ENCODE data around the gene RIBC2.

The RIBC2 gene

GRCh38 chr22:45420011-45420410 lies 6.5 kb downstream of the RIBC2 start (continued):
- no peak for TF ChIP-seq RARB (CRISPR knock-in tag; IDR thresholded peaks at IDR 0.05)
- no peak for TF ChIP-seq OSR1 (CRISPR knock-in tag; IDR thresholded peaks at IDR 0.05)

GRCh38 chr22:45420539-45420938 lies 7.0 kb downstream of the RIBC2 start:
- no peak for ATAC-seq
- TF ChIP-seq CSDC2 (CRISPR knock-in tag; IDR thresholded peaks at IDR 0.05) = no peak
- TF ChIP-seq, protein P1, sequence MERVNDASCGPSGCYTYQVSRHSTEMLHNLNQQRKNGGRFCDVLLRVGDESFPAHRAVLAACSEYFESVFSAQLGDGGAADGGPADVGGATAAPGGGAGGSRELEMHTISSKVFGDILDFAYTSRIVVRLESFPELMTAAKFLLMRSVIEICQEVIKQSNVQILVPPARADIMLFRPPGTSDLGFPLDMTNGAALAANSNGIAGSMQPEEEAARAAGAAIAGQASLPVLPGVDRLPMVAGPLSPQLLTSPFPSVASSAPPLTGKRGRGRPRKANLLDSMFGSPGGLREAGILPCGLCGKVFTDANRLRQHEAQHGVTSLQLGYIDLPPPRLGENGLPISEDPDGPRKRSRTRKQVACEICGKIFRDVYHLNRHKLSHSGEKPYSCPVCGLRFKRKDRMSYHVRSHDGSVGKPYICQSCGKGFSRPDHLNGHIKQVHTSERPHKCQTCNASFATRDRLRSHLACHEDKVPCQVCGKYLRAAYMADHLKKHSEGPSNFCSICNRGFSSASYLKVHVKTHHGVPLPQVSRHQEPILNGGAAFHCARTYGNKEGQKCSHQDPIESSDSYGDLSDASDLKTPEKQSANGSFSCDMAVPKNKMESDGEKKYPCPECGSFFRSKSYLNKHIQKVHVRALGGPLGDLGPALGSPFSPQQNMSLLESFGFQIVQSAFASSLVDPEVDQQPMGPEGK (CRISPR knock-in tag; IDR thresholded peaks at IDR 0.05; ENCODE audit: borderline replicate concordance) = no peak
- TF ChIP-seq BACH2 (CRISPR knock-in tag; IDR thresholded peaks at IDR 0.05; ENCODE audit: borderline replicate concordance) = no peak
- TF ChIP-seq ARNTL (CRISPR knock-in tag; IDR thresholded peaks at IDR 0.05; ENCODE audit: borderline replicate concordance, low read depth) = no peak
- no peak for TF ChIP-seq ZFP30 (CRISPR knock-in tag; IDR thresholded peaks at IDR 0.05)
- no peak for TF ChIP-seq TOX (CRISPR knock-in tag; IDR thresholded peaks at IDR 0.05; ENCODE audit: borderline replicate concordance)
- TF ChIP-seq, protein P2, sequence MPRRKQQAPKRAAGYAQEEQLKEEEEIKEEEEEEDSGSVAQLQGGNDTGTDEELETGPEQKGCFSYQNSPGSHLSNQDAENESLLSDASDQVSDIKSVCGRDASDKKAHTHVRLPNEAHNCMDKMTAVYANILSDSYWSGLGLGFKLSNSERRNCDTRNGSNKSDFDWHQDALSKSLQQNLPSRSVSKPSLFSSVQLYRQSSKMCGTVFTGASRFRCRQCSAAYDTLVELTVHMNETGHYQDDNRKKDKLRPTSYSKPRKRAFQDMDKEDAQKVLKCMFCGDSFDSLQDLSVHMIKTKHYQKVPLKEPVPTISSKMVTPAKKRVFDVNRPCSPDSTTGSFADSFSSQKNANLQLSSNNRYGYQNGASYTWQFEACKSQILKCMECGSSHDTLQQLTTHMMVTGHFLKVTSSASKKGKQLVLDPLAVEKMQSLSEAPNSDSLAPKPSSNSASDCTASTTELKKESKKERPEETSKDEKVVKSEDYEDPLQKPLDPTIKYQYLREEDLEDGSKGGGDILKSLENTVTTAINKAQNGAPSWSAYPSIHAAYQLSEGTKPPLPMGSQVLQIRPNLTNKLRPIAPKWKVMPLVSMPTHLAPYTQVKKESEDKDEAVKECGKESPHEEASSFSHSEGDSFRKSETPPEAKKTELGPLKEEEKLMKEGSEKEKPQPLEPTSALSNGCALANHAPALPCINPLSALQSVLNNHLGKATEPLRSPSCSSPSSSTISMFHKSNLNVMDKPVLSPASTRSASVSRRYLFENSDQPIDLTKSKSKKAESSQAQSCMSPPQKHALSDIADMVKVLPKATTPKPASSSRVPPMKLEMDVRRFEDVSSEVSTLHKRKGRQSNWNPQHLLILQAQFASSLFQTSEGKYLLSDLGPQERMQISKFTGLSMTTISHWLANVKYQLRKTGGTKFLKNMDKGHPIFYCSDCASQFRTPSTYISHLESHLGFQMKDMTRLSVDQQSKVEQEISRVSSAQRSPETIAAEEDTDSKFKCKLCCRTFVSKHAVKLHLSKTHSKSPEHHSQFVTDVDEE (CRISPR knock-in tag; IDR thresholded peaks at IDR 0.05) = no peak
- TF ChIP-seq ZC3H10 (CRISPR knock-in tag; IDR thresholded peaks at IDR 0.05) = no peak
- no peak for TF ChIP-seq RARB (CRISPR knock-in tag; IDR thresholded peaks at IDR 0.05)
- TF ChIP-seq ZNF565 (CRISPR knock-in tag; conservative IDR thresholded peaks at IDR 0.05; ENCODE audit: low read depth) = no peak
- no peak for TF ChIP-seq CREB5 (CRISPR knock-in tag; IDR thresholded peaks at IDR 0.05; ENCODE audit: low read depth)
- TF ChIP-seq ZFP3 (CRISPR knock-in tag; IDR thresholded peaks at IDR 0.05) = no peak
- no peak for TF ChIP-seq POU6F1 (CRISPR knock-in tag; IDR thresholded peaks at IDR 0.05; ENCODE audit: borderline replicate concordance, low read depth)
- no peak for TF ChIP-seq ZNF70 (CRISPR knock-in tag; IDR thresholded peaks at IDR 0.05)
- TF ChIP-seq SNAI2 (CRISPR knock-in tag; IDR thresholded peaks at IDR 0.05) = no peak
- no peak for TF ChIP-seq CSRNP3 (CRISPR knock-in tag; IDR thresholded peaks at IDR 0.05)

DNA sequence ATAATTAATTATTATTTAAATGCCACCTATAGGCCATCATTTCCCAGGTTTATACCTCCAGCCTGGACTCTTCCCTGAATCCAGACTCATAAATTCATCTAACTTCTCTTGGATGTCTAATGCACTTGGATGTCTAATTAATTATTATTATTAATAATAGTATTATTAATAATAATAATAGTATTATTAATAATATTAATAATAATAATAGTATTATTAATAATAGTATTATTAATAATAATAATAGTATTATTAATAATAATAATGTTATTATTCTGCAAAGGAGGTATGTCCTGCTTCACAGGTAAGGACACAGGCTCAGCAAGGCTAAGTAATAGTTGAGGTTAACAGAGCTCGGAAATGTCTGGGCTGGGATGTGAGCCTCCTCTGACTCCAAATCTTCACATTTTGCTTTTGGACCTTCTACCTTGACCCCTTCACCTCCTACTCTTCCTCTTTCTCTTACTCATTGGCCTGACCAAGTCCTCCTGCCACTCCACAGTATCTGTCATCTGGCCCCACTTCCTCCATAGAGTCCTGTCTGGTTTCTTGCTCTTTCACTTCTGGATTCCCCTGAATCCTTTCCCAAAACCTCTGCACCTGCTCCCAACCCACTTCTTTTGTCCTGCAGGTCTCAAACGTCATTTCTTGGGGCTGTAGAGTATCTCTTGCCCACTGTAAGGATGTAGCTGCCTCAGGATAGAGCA lies 8.0 kb downstream of the RIBC2 start:
- no peak for ATAC-seq
- TF ChIP-seq CSDC2 (CRISPR knock-in tag; IDR thresholded peaks at IDR 0.05) (no peak), ESRRG (CRISPR knock-in tag; IDR thresholded peaks at IDR 0.05) (no peak), BACH2 (CRISPR knock-in tag; IDR thresholded peaks at IDR 0.05; ENCODE audit: borderline replicate concordance) (no peak), PPARA (CRISPR knock-in tag; IDR thresholded peaks at IDR 0.05; ENCODE audit: borderline replicate concordance) (no peak), RARB (CRISPR knock-in tag; IDR thresholded peaks at IDR 0.05) (no peak), ZNF70 (CRISPR knock-in tag; IDR thresholded peaks at IDR 0.05) (no peak), ZNF8 (CRISPR knock-in tag; IDR thresholded peaks at IDR 0.05) (no peak)
